IPS-18a (cell line): ENCODE measurements around the gene DMD.

Source experiments
- H3K27ac ChIP-seq: one replicate; pipeline ENCODE4 v1.5.1; 2013; ENCODE audit warnings: low read length
- H3K27me3 ChIP-seq: one replicate; pipeline ENCODE4 v1.6.1; 2013; ENCODE audit warnings: mild to moderate bottlenecking, low read length; ENCODE audit not compliant: control insufficient read depth, insufficient read depth
- H3K36me3 ChIP-seq: one replicate; pipeline ENCODE4 v1.6.1; 2013; ENCODE audit warnings: low read depth, low read length; ENCODE audit not compliant: control insufficient read depth
- H3K4me1 ChIP-seq: one replicate; pipeline ENCODE4 v1.6.1; 2013; ENCODE audit warnings: low read depth, low read length; ENCODE audit not compliant: control insufficient read depth
- H3K4me3 ChIP-seq: one replicate; pipeline ENCODE4 v1.5.1; 2013; ENCODE audit warnings: low read length
- H3K9ac ChIP-seq: one replicate; pipeline ENCODE4 v1.6.1; 2013; ENCODE audit warnings: mild to moderate bottlenecking, low read length, moderate library complexity
- H3K9me3 ChIP-seq: one replicate; pipeline ENCODE4 v1.6.1; 2013; ENCODE audit warnings: low read depth, low read length; ENCODE audit not compliant: control insufficient read depth

The DMD gene

DNA sequence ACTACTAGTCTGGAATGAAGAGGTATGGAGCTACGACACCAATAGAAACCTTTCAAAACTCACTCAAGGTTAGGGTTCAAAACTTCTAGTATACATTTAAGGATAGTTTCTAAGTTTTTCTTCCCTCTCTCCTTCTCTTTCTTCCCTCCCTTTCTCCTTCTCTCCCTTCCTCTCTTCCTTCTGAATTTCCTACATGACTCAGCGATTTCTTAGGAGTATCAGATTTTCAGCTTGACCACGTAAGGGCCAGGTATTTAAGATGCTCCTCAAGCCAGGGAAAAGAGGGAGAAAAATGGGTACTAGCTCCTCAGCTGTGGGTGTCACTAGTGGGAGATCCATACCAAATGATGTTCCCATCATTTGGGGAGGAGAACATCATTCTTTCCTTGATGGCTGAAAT is 2083.6 kb downstream of the DMD start:
- Histone ChIP-seq H3K9me3 (peaks cover 15% of the 10 kb centered on the region), H3K4me1 (no peaks in the 10 kb centered on the region), H3K4me3 (no peak overlapping the region), H3K27ac (no peak overlapping the region), H3K36me3 (no peaks in the 10 kb centered on the region), H3K9ac (no peak overlapping the region), H3K27me3 (no peaks in the 10 kb centered on the region)

DNA sequence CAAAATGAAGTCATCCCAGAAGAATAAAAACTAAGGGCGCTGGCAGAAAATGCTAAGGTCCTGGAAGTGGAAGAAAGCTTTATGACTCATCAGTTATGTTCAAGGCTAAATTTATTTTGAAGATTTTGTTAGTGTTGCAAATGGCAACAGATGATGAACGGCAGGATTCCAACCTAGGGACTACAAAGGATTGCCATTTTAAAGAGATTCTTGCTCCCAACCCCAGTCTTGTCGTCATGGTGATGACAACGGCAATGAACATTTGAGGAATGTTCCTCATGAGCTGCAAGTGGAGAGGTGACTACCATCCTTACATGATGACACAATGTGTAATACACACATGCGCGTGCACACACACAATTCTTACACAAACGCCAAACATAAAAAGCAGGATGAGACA is 2085.1 kb downstream of the DMD start:
- no peaks in the 10 kb centered on the region for H3K4me1 ChIP-seq
- H3K27ac ChIP-seq, result no peak overlapping the region
- H3K4me3 ChIP-seq, result no peak overlapping the region
- peaks cover 11% of the 10 kb centered on the region for H3K9me3 ChIP-seq
- no peaks in the 10 kb centered on the region for H3K36me3 ChIP-seq
- H3K9ac ChIP-seq, result no peak overlapping the region
- H3K27me3 ChIP-seq, result no peaks in the 10 kb centered on the region

DNA sequence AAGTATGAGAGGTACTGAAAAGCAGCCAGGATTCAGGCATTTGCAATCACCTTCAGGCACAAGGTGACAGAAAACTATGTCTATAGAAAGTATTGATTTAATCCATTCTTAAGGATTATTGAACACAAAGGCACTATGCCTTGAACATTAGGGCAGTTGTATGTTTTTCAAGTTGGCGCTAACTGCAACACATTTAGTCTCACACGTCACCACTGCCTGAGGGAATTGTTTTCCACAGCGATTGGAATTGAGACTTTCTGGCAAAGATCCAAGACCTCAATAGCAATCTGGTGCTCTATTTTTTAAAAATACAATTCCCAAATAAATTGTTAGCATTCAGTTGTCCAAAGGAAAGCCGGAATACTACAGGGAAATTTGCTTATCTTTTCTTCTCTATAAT is 2086.8 kb downstream of the DMD start:
- Histone ChIP-seq H3K4me1 (no peaks in the 10 kb centered on the region), H3K36me3 (no peaks in the 10 kb centered on the region), H3K9me3 (peaks cover 11% of the 10 kb centered on the region)

DNA sequence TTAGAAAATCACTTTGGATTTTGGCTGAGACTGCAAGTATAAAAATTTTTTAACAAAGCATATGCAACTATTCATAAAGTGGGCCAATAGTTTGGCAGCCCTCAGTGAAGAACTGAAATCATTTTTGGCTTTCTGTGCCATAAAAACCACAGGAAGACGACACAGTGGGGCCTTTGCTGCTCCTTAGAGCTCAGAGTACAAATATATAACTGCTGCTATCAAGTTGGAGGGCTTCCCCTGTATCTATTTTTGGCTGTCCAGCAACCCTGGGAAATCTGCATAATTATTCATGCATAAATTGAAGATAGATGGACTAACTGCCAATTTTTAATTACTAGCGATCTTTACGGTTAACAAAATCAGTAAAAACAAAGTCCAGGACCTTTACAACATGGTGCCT is 2088.0 kb downstream of the DMD start:
- peaks cover 11% of the 10 kb centered on the region for H3K9me3 ChIP-seq
- H3K4me3 ChIP-seq, result no peak overlapping the region
- H3K9ac ChIP-seq, result no peak overlapping the region
- H3K27me3 ChIP-seq, result no peaks in the 10 kb centered on the region
- H3K4me1 ChIP-seq, result no peaks in the 10 kb centered on the region
- no peak overlapping the region for H3K27ac ChIP-seq
- no peaks in the 10 kb centered on the region for H3K36me3 ChIP-seq

More for the DNA sequence above, 2086.8 kb downstream of the DMD start:
- H3K27me3 ChIP-seq, result no peaks in the 10 kb centered on the region
- no peak overlapping the region for H3K27ac ChIP-seq
- H3K4me3 ChIP-seq, result no peak overlapping the region
- H3K9ac ChIP-seq, result no peak overlapping the region

DNA sequence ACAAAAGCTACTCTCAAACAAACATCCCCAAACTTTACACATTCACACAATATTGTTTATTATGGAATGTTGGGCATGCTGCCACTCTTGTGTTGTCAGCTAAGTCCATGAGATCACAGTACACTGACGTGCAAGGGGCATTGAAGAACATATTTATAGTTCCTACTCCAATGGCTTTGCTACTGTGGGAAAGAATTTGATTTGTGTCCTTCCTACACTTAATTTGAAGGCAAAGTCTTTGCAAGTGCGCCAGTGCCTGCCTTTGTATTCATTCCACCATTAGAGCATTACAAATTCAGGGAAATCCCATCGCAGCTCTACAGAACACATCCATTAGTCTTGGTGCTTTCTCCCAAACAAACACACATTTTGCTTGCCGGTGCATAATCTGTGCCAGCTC is 2094.1 kb downstream of the DMD start:
- Histone ChIP-seq H3K4me1 (no peaks in the 10 kb centered on the region), H3K36me3 (no peaks in the 10 kb centered on the region), H3K27ac (no peak overlapping the region), H3K4me3 (no peak overlapping the region), H3K9ac (no peak overlapping the region), H3K9me3 (no peaks in the 10 kb centered on the region), H3K27me3 (no peaks in the 10 kb centered on the region)

DNA sequence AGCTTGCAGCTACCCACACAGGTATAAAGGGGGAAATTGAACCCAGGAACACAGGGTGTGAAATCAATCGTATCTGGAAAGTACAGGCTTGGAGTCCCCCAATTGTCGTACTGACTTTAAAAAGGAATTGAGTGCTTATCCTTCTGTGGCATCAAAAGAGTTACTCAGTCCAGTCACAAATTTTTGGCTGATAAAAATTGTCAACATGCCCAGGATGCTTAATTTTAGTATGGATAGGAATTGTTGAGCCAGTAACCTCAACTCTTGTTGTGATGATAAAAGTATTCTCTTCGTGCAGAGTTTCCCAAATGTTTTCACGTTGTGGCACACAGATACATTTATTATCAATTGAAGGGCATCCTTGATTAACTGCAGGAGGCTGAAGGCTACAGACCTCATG is 2096.0 kb downstream of the DMD start:
- H3K27ac ChIP-seq, result no peak overlapping the region
- H3K4me1 ChIP-seq, result no peaks in the 10 kb centered on the region
- peaks cover 9% of the 10 kb centered on the region for H3K9me3 ChIP-seq
- H3K27me3 ChIP-seq, result no peaks in the 10 kb centered on the region
- no peaks in the 10 kb centered on the region for H3K36me3 ChIP-seq
- H3K4me3 ChIP-seq, result no peak overlapping the region
- H3K9ac ChIP-seq, result no peak overlapping the region

DNA sequence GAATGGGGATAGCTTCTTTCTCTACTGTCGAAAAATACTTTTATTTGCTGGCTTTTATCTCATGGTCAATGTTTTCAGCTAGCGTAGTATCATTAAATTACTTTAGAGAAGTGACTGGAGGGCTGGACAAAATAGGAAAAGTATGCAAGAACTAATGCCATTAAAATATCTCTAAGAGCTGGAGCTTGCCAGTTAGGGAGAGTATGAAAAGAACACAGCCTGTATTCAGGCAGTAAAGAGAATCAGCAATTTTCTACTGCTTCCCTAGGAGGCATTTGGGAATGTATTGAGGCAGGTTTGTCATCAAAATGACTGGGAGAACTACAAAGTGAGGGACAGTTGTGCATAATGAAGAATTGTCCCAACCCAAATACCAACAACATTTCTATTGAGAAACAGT is 2096.5 kb downstream of the DMD start:
- Histone ChIP-seq H3K9me3 (peaks cover 9% of the 10 kb centered on the region), H3K9ac (no peak overlapping the region), H3K27ac (no peak overlapping the region), H3K4me1 (no peaks in the 10 kb centered on the region), H3K4me3 (no peak overlapping the region), H3K27me3 (no peaks in the 10 kb centered on the region), H3K36me3 (no peaks in the 10 kb centered on the region)

DNA sequence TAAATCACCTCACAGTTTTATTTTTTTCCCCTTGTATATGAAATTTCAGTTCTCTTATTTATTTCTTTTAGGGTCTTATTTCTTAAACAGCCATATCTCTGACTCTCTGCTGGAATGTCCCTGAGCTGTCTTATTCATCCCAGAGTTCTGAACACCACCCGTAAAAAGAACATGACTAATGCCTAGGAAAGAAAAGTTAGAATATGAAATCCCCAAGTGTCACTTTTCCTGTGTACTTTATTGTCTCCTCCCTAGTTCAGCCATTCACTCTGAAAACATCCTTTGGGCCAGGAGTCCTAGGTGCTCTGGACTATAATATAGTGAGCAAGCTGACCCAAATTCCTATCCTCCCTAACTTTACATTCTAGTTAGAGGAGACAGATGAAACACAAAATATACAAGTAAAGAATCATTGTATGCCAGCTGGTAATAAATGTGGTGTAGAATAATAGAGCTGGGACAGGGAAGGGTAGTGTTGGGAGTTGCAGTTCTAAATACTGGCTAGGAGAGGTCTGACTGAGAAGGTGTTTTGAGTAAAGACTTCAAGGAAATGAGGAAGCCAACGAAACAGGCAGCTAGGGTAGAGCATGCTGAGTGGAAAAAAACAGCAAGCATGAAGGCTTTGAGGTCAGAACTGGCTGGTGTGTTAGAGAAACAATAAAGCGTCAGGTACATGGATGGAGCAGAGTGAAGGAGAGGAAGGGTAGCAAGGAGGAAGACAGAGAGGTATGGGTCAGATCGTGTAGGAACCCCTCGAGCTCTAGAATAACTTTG is 2098.9 kb downstream of the DMD start:
- no peak overlapping the region for H3K27ac ChIP-seq
- no peak overlapping the region for H3K4me3 ChIP-seq
- no peaks in the 10 kb centered on the region for H3K4me1 ChIP-seq
- no peaks in the 10 kb centered on the region for H3K36me3 ChIP-seq
- peaks cover 9% of the 10 kb centered on the region for H3K9me3 ChIP-seq
- H3K9ac ChIP-seq, result no peak overlapping the region
- no peaks in the 10 kb centered on the region for H3K27me3 ChIP-seq

DNA sequence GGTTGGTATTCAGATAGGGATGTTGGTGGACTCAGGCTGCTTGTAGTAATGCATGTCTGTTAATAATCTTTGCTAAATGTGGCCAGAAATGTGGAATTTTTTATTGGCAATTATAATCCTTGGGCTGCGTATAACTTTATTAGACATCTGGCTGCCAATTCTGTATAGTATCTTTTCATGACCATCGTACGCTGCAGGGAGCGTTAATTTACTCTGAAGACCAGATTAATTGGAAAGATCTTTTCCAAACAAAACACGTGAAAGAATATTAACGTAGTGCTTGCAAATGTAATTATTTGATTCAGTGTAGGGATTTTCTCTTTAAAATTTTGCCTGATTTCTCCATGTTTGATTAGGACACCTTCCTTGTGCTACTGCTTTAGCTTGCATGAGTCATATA is 2100.7 kb downstream of the DMD start:
- Histone ChIP-seq H3K4me3 (no peak overlapping the region), H3K9ac (no peak overlapping the region), H3K36me3 (no peaks in the 10 kb centered on the region), H3K9me3 (peaks cover 9% of the 10 kb centered on the region), H3K4me1 (no peaks in the 10 kb centered on the region), H3K27me3 (no peaks in the 10 kb centered on the region), H3K27ac (no peak overlapping the region)

DNA sequence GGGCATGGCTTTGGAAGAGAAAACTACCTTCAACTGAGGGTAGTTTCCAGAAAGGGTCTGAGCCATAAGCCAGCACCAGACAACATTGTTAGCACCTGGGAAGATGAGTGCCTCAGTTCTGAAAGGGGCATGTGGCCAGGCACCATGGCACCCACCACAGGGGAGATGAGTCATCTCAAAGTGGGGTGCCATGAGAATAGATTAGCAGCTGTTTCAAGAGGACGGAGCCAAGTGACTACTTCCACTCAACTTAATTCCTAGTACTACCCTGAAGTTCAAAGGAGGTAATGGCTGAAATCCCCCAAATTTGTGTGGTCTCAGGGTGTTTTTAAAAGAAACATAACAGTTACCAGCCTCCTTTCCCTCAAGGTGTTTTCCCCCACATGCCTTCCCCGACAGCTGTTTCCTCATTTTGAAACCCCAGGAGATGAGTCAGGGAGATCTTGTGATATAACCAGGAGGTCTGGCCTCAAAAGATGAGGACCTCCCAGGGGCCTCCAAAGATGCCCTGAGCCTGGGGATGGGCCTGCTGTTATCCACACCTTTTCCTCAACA is 2111.7 kb downstream of the DMD start:
- Histone ChIP-seq H3K4me3 (no peak overlapping the region), H3K4me1 (no peaks in the 10 kb centered on the region), H3K27me3 (no peaks in the 10 kb centered on the region), H3K27ac (no peak overlapping the region), H3K36me3 (no peaks in the 10 kb centered on the region), H3K9me3 (peaks cover 16% of the 10 kb centered on the region), H3K9ac (no peak overlapping the region)

DNA sequence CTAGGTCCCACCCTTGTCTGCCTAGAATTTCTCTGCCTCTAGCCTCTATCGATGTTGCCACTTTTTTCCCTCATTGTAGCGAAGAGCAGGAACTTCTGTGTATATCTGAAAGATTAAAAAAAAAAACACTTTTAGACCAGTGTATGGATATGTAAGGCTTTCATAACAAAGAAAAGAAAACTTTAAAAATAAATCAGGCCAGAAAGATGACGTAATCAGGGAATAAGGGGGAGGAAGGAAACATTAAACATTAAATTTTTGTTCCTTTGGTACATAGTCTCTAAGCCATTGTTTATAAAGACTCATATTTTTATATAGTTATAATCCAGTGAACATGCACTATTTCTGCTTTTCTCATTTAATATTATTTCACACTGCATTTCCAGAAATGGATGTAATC is 2113.3 kb downstream of the DMD start:
- Histone ChIP-seq H3K9ac (no peak overlapping the region), H3K36me3 (no peaks in the 10 kb centered on the region), H3K27ac (no peak overlapping the region), H3K27me3 (no peaks in the 10 kb centered on the region), H3K9me3 (peaks cover 16% of the 10 kb centered on the region), H3K4me1 (no peaks in the 10 kb centered on the region), H3K4me3 (no peak overlapping the region)

DNA sequence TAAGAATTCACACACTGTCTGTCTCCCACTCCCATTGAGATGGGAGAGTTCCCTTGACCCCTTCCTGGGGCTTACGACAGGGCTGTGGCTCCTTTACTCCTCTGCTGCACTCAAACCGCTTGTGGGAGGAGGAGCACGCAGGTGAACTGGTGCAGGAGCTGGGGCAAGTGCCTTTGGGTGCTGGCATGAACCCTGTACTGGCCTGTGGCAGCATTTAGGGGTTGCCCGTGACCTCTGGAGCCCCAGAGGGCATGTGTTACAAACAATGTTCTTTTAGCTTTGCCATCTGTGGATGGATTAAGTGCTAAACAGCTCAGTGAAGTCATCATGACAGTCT is 2117.7 kb downstream of the DMD start:
- Histone ChIP-seq H3K4me1 (no peaks in the 10 kb centered on the region), H3K27me3 (no peaks in the 10 kb centered on the region), H3K9ac (no peak overlapping the region), H3K27ac (no peak overlapping the region), H3K4me3 (no peak overlapping the region), H3K9me3 (peaks cover 12% of the 10 kb centered on the region), H3K36me3 (no peaks in the 10 kb centered on the region)
